Calu3 (cell line): ENCODE results near the gene GABPB2. TPM values are rescaled to one million over a fixed set of nuclear protein-coding genes. Genes with fewer than 3 reads are reported as not detected.

Source experiments
- BruUV-seq: library from RNA; stranded (reverse); fragments of 400-500 nt; replicated peaks from 2 replicates; lab custom pipeline; 2021; lab: Mats Ljungman, UMichigan
- CTCF ChIA-PET: fragments of 300-600 bp; sonication (Branson Sonifier 250); formaldehyde crosslinking; loops from one replicate; lab custom pipeline; 2022; ENCODE audit warnings: antibody characterized with exemption; lab: Charles Lee
- DNase-seq: peaks from one replicate; pipeline ENCODE4 v3.0.0; 2022
- H3K27ac Mint-ChIP-seq: one replicate; pipeline ENCODE4 v1.8.0; 2022; ENCODE audit warnings: mixed read lengths; ENCODE audit not compliant: unreplicated experiment
- H3K27me3 Mint-ChIP-seq: one replicate; pipeline ENCODE4 v1.8.0; 2022; ENCODE audit warnings: mixed read lengths; ENCODE audit not compliant: unreplicated experiment
- H3K36me3 Mint-ChIP-seq: one replicate; pipeline ENCODE4 v1.8.0; 2022; ENCODE audit warnings: mild to moderate bottlenecking, moderate library complexity, mixed read lengths; ENCODE audit not compliant: insufficient read depth, unreplicated experiment
- H3K4me1 Mint-ChIP-seq: one replicate; pipeline ENCODE4 v1.8.0; 2022; ENCODE audit warnings: mild to moderate bottlenecking, low read depth, mixed read lengths; ENCODE audit not compliant: unreplicated experiment
- H3K4me3 Mint-ChIP-seq: one replicate; pipeline ENCODE4 v1.8.0; 2022; ENCODE audit warnings: mild to moderate bottlenecking, low read depth, moderate library complexity, mixed read lengths; ENCODE audit not compliant: unreplicated experiment
- H3K9me3 Mint-ChIP-seq: one replicate; pipeline ENCODE4 v1.8.0; 2022; ENCODE audit warnings: low read depth, mixed read lengths; ENCODE audit not compliant: unreplicated experiment
- intact Hi-C: fragments of 100-400 bp; cut with micrococcal nuclease; formaldehyde crosslinking; loops from one replicate; pipeline ENCODE4 v1.10.0; 2022; ENCODE audit not compliant: unreplicated experiment
- total RNA-seq: library from RNA; stranded (reverse); gene quantifications from 2 replicates; pipeline ENCODE4 v1.2.3, GENCODE V29; 2022
- TF ChIP-seq, protein P1 (sequence below): fragments of 200-600 bp; IDR thresholded peaks from one replicate; pipeline ENCODE4 v1.8.0; 2022; ENCODE audit warnings: antibody characterized with exemption; ENCODE audit not compliant: unreplicated experiment

The GABPB2 gene
- total RNA-seq, 1 experiment from 2014 or later = 10.9 TPM

DNA sequence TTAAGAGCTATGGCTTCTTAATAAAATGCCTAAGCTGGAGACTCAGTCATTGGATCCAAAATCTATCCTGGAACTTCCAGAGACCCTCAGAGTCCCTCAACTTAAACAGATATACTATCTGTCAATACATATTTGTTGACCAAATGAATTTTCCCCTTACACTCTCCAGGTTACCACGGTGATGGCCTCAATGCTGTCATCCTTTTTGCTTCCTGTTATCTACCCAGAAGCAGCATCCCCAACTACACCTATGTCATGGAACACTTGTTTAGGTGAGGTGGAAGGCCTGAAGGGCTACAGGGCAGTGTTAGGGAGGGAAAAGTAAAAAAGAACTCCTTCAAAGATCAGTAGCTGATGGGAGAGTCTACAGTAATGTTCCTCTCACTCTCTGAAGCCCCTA is 27.4 kb upstream of the GABPB2 start:
- peaks cover 10% of the 10 kb centered on the region for H3K36me3 Mint-ChIP-seq
- no peaks in the 10 kb centered on the region for H3K9me3 Mint-ChIP-seq
- BruUV-seq = no TSS peak

GRCh38 chr1:151047591-151047924 is 23.0 kb upstream of the GABPB2 start, which contains the start of gene C1orf56:
Gene C1orf56 (plus strand): TSS chr1:151047751. CDS start chr1:151047848, 97 bp downstream.
- Mint-ChIP-seq H3K9me3 (no peaks in the 10 kb centered on the region), H3K27ac (peak within 1 kb of the TSS; percentile 57), H3K4me3 (peak within 1 kb of the TSS; percentile 85), H3K4me1 (no peaks in the 10 kb centered on the region), H3K27me3 (no peaks in the 10 kb centered on the region), H3K36me3 (peaks cover 47% of the 10 kb centered on the region)
- BruUV-seq = no TSS peak
- CTCF ChIA-PET = interaction anchor here (0.6 to 1.5 kb wide), 9 partner anchors 8 to 42 kb away, joined by 3 to 13 read pairs (median 5); partner anchors contain the start of genes CDC42SE1, GABPB2, MINDY1 and MLLT11
- peak; percentile 72 for DNase-seq
- TF ChIP-seq, protein P1, sequence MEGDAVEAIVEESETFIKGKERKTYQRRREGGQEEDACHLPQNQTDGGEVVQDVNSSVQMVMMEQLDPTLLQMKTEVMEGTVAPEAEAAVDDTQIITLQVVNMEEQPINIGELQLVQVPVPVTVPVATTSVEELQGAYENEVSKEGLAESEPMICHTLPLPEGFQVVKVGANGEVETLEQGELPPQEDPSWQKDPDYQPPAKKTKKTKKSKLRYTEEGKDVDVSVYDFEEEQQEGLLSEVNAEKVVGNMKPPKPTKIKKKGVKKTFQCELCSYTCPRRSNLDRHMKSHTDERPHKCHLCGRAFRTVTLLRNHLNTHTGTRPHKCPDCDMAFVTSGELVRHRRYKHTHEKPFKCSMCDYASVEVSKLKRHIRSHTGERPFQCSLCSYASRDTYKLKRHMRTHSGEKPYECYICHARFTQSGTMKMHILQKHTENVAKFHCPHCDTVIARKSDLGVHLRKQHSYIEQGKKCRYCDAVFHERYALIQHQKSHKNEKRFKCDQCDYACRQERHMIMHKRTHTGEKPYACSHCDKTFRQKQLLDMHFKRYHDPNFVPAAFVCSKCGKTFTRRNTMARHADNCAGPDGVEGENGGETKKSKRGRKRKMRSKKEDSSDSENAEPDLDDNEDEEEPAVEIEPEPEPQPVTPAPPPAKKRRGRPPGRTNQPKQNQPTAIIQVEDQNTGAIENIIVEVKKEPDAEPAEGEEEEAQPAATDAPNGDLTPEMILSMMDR = no peak
- intact Hi-C loops = no loop called here

More for the DNA sequence above, 27.4 kb upstream of the GABPB2 start:
- CTCF ChIA-PET = interaction anchor here (0.7 to 1.5 kb wide), 2 partner anchors 19 to 376 kb away, joined by 3 to 4 read pairs; no protein-coding TSS in a partner anchor
- no peak for DNase-seq
- H3K4me1 Mint-ChIP-seq = no peaks in the 10 kb centered on the region
- no peak overlapping the region for H3K27ac Mint-ChIP-seq
- no peak overlapping the region for H3K4me3 Mint-ChIP-seq
- no peaks in the 10 kb centered on the region for H3K27me3 Mint-ChIP-seq
- intact Hi-C loops = no loop called here
- TF ChIP-seq, protein P1 = no peak

DNA sequence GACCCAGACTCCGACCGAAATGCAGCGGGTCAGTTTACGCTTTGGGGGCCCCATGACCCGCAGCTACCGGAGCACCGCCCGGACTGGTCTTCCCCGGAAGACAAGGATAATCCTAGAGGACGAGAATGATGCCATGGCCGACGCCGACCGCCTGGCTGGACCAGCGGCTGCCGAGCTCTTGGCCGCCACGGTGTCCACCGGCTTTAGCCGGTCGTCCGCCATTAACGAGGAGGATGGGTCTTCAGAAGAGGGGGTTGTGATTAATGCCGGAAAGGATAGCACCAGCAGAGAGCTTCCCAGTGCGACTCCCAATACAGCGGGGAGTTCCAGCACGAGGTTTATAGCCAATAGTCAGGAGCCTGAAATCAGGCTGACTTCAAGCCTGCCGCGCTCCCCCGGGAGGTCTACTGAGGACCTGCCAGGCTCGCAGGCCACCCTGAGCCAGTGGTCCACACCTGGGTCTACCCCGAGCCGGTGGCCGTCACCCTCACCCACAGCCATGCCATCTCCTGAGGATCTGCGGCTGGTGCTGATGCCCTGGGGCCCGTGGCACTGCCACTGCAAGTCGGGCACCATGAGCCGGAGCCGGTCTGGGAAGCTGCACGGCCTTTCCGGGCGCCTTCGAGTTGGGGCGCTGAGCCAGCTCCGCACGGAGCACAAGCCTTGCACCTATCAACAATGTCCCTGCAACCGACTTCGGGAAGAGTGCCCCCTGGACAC is 22.5 kb upstream of the GABPB2 start:
- Mint-ChIP-seq H3K36me3 (peaks cover 52% of the 10 kb centered on the region), H3K27me3 (no peaks in the 10 kb centered on the region), H3K4me3 (peak overlapping the region; percentile 85), H3K4me1 (no peaks in the 10 kb centered on the region), H3K9me3 (no peaks in the 10 kb centered on the region), H3K27ac (peak overlapping the region; percentile 57)
- BruUV-seq = TSS peak; percentile 71
- intact Hi-C loops = no loop called here
- TF ChIP-seq, protein P1 = peak; percentile 71
- peak; percentile 79 for DNase-seq
- CTCF ChIA-PET = interaction anchor here (0.5 to 1.5 kb wide), 11 partner anchors 8 to 172 kb away, joined by 3 to 13 read pairs (median 5); partner anchors contain the start of genes ANXA9, ARNT, CDC42SE1 and GABPB2

DNA sequence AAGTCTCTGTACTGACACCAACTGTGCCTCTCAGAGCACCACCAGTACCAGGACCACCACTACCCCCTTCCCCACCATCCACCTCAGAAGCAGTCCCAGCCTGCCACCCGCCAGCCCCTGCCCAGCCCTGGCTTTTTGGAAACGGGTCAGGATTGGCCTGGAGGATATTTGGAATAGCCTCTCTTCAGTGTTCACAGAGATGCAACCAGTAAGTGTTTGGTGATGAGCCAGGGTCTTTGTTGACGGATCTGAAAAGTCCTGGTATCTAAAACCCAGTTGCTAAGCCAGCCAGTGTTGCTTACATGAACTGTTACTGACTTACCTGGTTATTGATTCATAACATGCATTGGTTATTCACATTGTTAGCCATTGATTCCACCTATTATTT is 21.9 kb upstream of the GABPB2 start:
- BruUV-seq = no TSS peak
- no peaks in the 10 kb centered on the region for H3K9me3 Mint-ChIP-seq

More for the DNA sequence above, 21.9 kb upstream of the GABPB2 start:
- no peaks in the 10 kb centered on the region for H3K27me3 Mint-ChIP-seq
- CTCF ChIA-PET = interaction anchor here (0.7 to 1.5 kb wide), 7 partner anchors 10 to 66 kb away, joined by 3 to 13 read pairs (median 5); partner anchors contain the start of genes ANXA9, CDC42SE1, GABPB2 and MINDY1
- no peaks in the 10 kb centered on the region for H3K4me1 Mint-ChIP-seq
- intact Hi-C loops = no loop called here
- TF ChIP-seq, protein P1 = no peak
- no peak for DNase-seq
- H3K4me3 Mint-ChIP-seq = peak overlapping the region; percentile 85
- H3K36me3 Mint-ChIP-seq = peaks cover 58% of the 10 kb centered on the region
- H3K27ac Mint-ChIP-seq = peak overlapping the region; percentile 57
